Fibroblast of lung (primary cell): ENCODE results near the gene LGR6. TPM values are rescaled to one million over a fixed set of nuclear protein-coding genes. Genes with fewer than 3 reads are reported as not detected.

Experiments used
- DNase-seq, 2 donors: peaks; one replicate each; pipeline versions ENCODE4 v3.0.0 to v3.0.0-alpha.2; 2010; ENCODE audit warnings: low read depth in 2 of 2
- H2AFZ ChIP-seq: 2 replicates; pipeline ENCODE4 v1.5.1; 2012; ENCODE audit warnings: low read length, control low read depth, inconsistent platforms
- H3K27ac ChIP-seq: 2 replicates; pipeline ENCODE4 v1.5.1; 2011; ENCODE audit warnings: low read length, control low read depth; ENCODE audit not compliant: insufficient read depth
- H3K27me3 ChIP-seq: 2 replicates; pipeline ENCODE4 v1.5.1; 2011; ENCODE audit warnings: mild to moderate bottlenecking, low read length; ENCODE audit not compliant: control insufficient read depth, insufficient read depth
- H3K36me3 ChIP-seq: 2 replicates; pipeline ENCODE4 v1.5.1; 2011; ENCODE audit warnings: low read length; ENCODE audit not compliant: control insufficient read depth, insufficient read depth
- H3K4me1 ChIP-seq: 2 replicates; pipeline ENCODE4 v1.5.1; 2011; ENCODE audit warnings: low read length; ENCODE audit not compliant: control insufficient read depth, insufficient read depth; ENCODE audit errors: extremely low read depth
- H3K4me2 ChIP-seq: 2 replicates; pipeline ENCODE4 v1.5.1; 2011; ENCODE audit warnings: low read length, control low read depth; ENCODE audit not compliant: insufficient read depth; ENCODE audit errors: extremely low read depth
- H3K4me3 ChIP-seq, 4 experiments: fragments of 200-600 bp in 1 of 4; sonication (generic) in 1 of 4; replicated peaks in 1 of 4; 2 replicates each; pipeline ENCODE4 v1.5.1; 2011 to 2016; ENCODE audit warnings: low read length in 4 of 4, low read depth in 3 of 4, mild to moderate bottlenecking in 3 of 4, control low read depth in 2 of 4, inconsistent platforms in 1 of 4, mixed read lengths in 1 of 4; ENCODE audit not compliant: insufficient read depth in 1 of 4; ENCODE audit errors: control extremely low read depth in 1 of 4
- H3K79me2 ChIP-seq: 2 replicates; pipeline ENCODE4 v1.5.1; 2012; ENCODE audit warnings: mild to moderate bottlenecking, low read length, inconsistent platforms; ENCODE audit not compliant: control insufficient read depth, insufficient read depth
- H3K9ac ChIP-seq: 2 replicates; pipeline ENCODE4 v1.5.1; 2011; ENCODE audit warnings: mild to moderate bottlenecking, low read length, control low read depth; ENCODE audit not compliant: insufficient read depth
- H3K9me3 ChIP-seq: 2 replicates; pipeline ENCODE4 v1.5.1; 2012; ENCODE audit warnings: low read depth, low read length; ENCODE audit not compliant: control insufficient read depth, insufficient read depth
- H4K20me1 ChIP-seq: 2 replicates; pipeline ENCODE4 v1.5.1; 2011; ENCODE audit warnings: low read length; ENCODE audit not compliant: control insufficient read depth, insufficient read depth; ENCODE audit errors: extremely low read depth
- EZH2 ChIP-seq: IDR thresholded peaks from 2 replicates; pipeline ENCODE4 v1.5.1; 2012; ENCODE audit warnings: low read length, control low read depth, mild to moderate bottlenecking; ENCODE audit errors: missing control alignments
- polyA plus RNA-seq, 2 donors: library from polyadenylated mRNA; depleted of rRNA in 1 of 2; stranded (reverse) in 1 of 2; unstranded in 1 of 2; fragments of >200 nt; gene quantifications; 2 replicates each; pipeline ENCODE4 v1.2.1, GENCODE V29; 2011 to 2012; ENCODE audit warnings: missing spikeins in 1 of 2
- total RNA-seq: library from RNA; depleted of rRNA; stranded (reverse); fragments of >200 nt; gene quantifications from 2 replicates; pipeline ENCODE4 v1.2.1, GENCODE V29; 2014
- TF ChIP-seq, protein P1 (sequence below), 2 donors: IDR thresholded peaks in 1 of 2; conservative IDR thresholded peaks in 1 of 2; 1 replicate in 1 of 2; 2 replicates in 1 of 2; pipeline ENCODE4 v1.5.1; 2011 to 2012; ENCODE audit warnings: low read length in 2 of 2, control low read depth in 1 of 2, inconsistent platforms in 1 of 2, low read depth in 1 of 2, mild to moderate bottlenecking in 1 of 2

LGR6 gene
- total and polyA plus RNA-seq, 2 donors (not counting 1 experiment from before 2014, with no cell fraction given): 0.02 TPM; not detected in 1

DNA sequence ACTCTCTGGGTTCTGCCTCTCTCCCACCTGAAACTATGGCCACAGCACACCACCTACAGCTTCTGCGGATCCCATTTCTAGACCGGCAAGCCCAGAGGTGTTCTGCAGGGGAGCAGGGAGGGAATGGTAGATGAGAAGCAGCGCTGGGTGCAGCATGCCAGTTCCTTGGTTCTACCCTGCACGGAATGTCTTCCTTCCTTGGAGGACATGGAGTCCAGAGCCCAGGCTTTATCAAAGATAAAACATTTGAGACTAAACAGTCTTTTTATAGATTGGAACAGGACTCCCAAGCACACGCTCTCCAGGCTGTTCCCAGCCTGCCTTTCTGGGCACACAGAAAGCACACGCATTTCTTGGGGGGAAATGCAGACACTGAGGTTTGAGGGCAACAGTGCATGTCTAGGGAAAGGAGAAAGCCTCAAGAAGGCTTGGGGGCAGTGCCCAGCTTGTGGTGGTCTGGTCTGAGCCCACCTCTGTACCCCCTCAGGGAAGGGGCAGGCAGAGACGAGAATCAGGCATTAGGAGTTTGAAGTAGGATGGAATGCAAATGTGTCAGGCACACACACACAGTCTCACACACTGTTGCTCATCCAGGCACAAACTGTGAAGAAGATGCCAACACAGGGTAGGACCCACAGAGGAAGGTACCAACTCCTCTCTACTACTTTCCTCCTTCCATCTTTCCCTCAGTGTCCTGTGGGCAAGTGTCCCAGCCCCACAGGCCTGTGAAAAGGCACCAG, 29.7 kb downstream of the LGR6 start:
- TF ChIP-seq, protein P1, sequence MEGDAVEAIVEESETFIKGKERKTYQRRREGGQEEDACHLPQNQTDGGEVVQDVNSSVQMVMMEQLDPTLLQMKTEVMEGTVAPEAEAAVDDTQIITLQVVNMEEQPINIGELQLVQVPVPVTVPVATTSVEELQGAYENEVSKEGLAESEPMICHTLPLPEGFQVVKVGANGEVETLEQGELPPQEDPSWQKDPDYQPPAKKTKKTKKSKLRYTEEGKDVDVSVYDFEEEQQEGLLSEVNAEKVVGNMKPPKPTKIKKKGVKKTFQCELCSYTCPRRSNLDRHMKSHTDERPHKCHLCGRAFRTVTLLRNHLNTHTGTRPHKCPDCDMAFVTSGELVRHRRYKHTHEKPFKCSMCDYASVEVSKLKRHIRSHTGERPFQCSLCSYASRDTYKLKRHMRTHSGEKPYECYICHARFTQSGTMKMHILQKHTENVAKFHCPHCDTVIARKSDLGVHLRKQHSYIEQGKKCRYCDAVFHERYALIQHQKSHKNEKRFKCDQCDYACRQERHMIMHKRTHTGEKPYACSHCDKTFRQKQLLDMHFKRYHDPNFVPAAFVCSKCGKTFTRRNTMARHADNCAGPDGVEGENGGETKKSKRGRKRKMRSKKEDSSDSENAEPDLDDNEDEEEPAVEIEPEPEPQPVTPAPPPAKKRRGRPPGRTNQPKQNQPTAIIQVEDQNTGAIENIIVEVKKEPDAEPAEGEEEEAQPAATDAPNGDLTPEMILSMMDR (conservative IDR thresholded peaks at IDR 0.05 in 1 of 2, IDR thresholded peaks at IDR 0.05 in 1 of 2; ENCODE audit: low read depth in 1 of 2, low read length in 2 of 2): no peak
- no peak for TF ChIP-seq EZH2
- no peaks in the 10 kb centered on the region for H3K9me3 ChIP-seq
- no peak for DNase-seq
- no peaks in the 10 kb centered on the region for H3K36me3 ChIP-seq
- no peaks in the 10 kb centered on the region for H4K20me1 ChIP-seq
- H3K79me2 ChIP-seq: no peaks in the 10 kb centered on the region
- H3K4me3 ChIP-seq: no peak overlapping the region
- no peak overlapping the region for H3K27ac ChIP-seq
- H3K4me1 ChIP-seq: no peaks in the 10 kb centered on the region
- H3K4me2 ChIP-seq: no peak overlapping the region
- no peak overlapping the region for H2AFZ ChIP-seq
- H3K9ac ChIP-seq: no peak overlapping the region
- peaks cover 31% of the 10 kb centered on the region for H3K27me3 ChIP-seq

DNA sequence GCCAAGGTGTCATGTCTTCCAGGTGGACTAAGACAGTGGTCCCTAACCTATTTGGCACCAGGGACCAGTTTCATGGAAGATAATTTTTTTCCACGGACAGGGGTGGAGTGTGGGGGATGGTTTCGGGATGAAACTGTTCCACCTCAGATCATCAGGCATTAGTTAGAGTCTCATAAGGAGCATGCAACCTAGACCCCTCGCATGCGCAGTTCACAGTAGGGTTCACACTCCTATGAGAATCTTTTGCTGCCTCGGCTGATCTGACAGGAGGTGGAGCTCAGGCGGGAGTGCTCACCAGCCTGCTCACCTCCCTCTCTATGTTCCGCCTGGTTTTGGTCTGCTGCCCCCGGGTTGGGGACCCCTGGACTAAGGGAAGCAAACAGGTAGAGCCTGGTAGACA, 30.9 kb downstream of the LGR6 start:
- Histone ChIP-seq H3K9ac (no peak overlapping the region), H3K4me3 (no peak overlapping the region), H2AFZ (no peak overlapping the region), H4K20me1 (no peaks in the 10 kb centered on the region), H3K36me3 (no peaks in the 10 kb centered on the region), H3K79me2 (no peaks in the 10 kb centered on the region), H3K4me1 (no peaks in the 10 kb centered on the region), H3K27me3 (peaks cover 22% of the 10 kb centered on the region), H3K27ac (no peak overlapping the region), H3K9me3 (no peaks in the 10 kb centered on the region), H3K4me2 (no peak overlapping the region)
- no peak for DNase-seq
- TF ChIP-seq, protein P1 (conservative IDR thresholded peaks at IDR 0.05 in 1 of 2, IDR thresholded peaks at IDR 0.05 in 1 of 2; ENCODE audit: low read depth in 1 of 2, low read length in 2 of 2): no peak
- TF ChIP-seq EZH2: no peak

DNA sequence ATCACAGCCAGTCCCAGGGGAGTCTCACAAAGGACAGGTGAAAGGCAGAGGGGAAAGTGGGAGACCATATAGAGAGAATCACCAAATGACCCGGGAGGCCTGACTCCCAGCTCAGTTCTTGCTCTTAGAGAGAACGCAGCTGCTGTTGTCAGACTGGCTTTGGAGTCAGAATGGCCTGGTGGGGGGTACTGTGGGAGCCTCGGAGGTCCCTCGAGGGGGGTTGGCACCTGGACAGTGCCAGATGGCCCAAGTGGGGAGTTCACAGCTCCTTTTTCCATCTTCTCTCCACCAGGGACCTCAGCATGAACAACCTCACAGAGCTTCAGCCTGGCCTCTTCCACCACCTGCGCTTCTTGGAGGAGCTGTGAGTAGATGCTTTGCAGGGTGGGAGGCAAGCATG, 31.5 kb downstream of the LGR6 start:
- no peaks in the 10 kb centered on the region for H3K36me3 ChIP-seq
- no peak overlapping the region for H3K4me3 ChIP-seq
- no peaks in the 10 kb centered on the region for H3K9me3 ChIP-seq
- H3K79me2 ChIP-seq: no peaks in the 10 kb centered on the region
- no peak for DNase-seq
- H4K20me1 ChIP-seq: no peaks in the 10 kb centered on the region
- H3K27me3 ChIP-seq: peaks cover 27% of the 10 kb centered on the region
- H3K9ac ChIP-seq: no peak overlapping the region
- H2AFZ ChIP-seq: no peak overlapping the region
- H3K4me2 ChIP-seq: no peak overlapping the region
- no peaks in the 10 kb centered on the region for H3K4me1 ChIP-seq
- TF ChIP-seq EZH2: no peak
- TF ChIP-seq, protein P1 (conservative IDR thresholded peaks at IDR 0.05 in 1 of 2, IDR thresholded peaks at IDR 0.05 in 1 of 2; ENCODE audit: low read depth in 1 of 2, low read length in 2 of 2): no peak
- no peak overlapping the region for H3K27ac ChIP-seq
